Activated gamma-delta T cell treated with anti-CD3 and anti-CD28 coated beads, Interleukin-2, amount 50 U/mL, for 16 hours (primary cell): ENCODE data around the gene SPANXN5.
"Not testable (repeated sequence)": the region's sequence is repeated elsewhere in the genome, so short reads cannot be mapped to it uniquely, and the experiment has no call there.

ENCODE experiments used
- DNase-seq: peaks from one replicate; pipeline ENCODE4 v3.0.0-alpha.2; 2020; ENCODE audit warnings: low read depth

The SPANXN5 gene

GRCh38 chrX:52797327-52797726 lies at the start of gene SPANXN5:
Gene SPANXN5, minus strand, starts transcription at chrX:52797427. Its CDS starts 79 bp downstream, at chrX:52797348.
- DNase-seq: not testable (repeated sequence)

GRCh38 chrX:52843619-52844018 lies 46.4 kb upstream of the SPANXN5 start:
- not testable (repeated sequence) for DNase-seq

DNA sequence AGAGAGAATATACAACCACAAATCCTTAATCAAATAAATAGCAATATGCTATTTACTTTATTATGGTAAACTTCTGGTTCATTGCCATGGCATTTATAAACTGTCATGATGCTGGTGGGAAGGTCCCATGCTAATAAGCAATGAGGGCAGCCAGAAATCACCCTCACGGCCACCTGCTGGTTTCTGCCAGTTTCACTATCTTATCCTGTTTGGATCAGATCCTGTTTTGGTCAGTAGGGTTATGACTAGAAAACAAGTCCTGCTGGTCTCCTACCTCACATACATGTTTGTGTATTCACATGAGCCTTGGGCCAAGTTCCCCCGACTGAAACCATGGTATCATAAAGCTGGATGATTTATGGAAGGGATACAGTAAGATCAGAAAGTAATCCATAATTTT lies 41.9 kb upstream of the SPANXN5 start:
- DNase-seq: no peak

- DNase-seq: no peak
These were observed 33.3 kb upstream of the SPANXN5 start for GRCh38 chrX:52830551-52830950.

- no peak for DNase-seq
These were observed 27.4 kb upstream of the SPANXN5 start for GRCh38 chrX:52824608-52825007.

- no peak for DNase-seq
These were observed 24.0 kb upstream of the SPANXN5 start for GRCh38 chrX:52821079-52821760.

DNA sequence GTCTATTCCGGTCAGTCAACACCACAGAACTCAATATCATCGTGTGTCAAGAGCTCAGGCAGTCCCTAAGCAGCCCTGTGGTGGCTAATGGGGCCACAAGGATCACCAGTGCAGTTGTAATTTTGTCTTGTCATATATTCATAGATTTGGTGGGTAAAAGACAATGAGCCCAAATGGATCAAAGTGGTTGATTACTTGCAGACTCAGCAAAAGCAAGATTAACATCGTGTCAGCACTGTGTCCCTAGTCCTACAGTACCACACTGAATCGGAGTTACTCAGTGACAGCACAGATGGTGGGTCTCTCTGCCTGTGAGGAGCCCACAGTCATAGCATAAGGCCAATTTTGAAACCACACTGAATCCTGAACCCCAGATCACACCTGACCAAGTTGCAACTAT lies 22.6 kb upstream of the SPANXN5 start:
- no peak for DNase-seq

GRCh38 chrX:52811065-52811625 lies 13.9 kb upstream of the SPANXN5 start, which contains the start of gene XAGE5:
Gene XAGE5, plus strand, starts transcription at chrX:52811287. Its CDS starts 1,280 bp downstream, at chrX:52812567.
- no peak for DNase-seq

- not testable (repeated sequence) for DNase-seq
These were observed 7.6 kb upstream of the SPANXN5 start for GRCh38 chrX:52804876-52805275.

GRCh38 chrX:52773504-52773903 lies 23.7 kb downstream of the SPANXN5 start:
- DNase-seq: not testable (repeated sequence)

GRCh38 chrX:52765983-52766382 lies 31.2 kb downstream of the SPANXN5 start:
- DNase-seq: not testable (repeated sequence)

DNA sequence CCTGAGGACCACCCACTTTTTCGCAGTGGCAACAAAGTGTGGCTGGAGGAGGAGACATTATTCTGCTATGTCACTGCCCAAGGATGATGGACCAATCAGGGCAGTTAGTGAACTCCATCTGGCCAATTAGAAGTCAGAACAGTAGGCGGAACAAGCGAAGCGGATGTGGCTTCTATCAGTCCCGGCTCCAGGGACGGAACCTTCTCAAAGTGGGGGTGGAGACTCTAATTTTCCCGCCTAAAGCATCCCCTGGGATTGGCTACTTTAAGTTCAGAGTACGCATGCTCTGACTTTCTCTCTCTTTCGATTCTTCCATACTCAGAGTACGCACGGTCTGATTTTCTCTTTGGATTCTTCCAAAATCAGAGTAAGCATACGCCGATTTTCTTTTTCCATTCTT lies 46.3 kb downstream of the SPANXN5 start, which contains the start of gene SSX2B:
TSS of gene SSX2B (plus strand) at position 301 of the 400 bp plus-strand sequence. CDS start 1,429 bp downstream, outside the sequence.
- not testable (repeated sequence) for DNase-seq
